HK-2 (cell line): ENCODE measurements around the gene TRAF2.

Source experiments
- DNase-seq: peaks from one replicate; pipeline ENCODE4 v3.0.0-alpha.2; 2018; ENCODE audit not compliant: unreplicated experiment

Gene TRAF2

GRCh38 chr9:136949817-136950655 lies 63.7 kb downstream of the TRAF2 start:
- peak; percentile 98 for DNase-seq

- DNase-seq = no peak
Observed at GRCh38 chr9:136950656-136951276, 64.5 kb downstream of the TRAF2 start.

- DNase-seq = no peak
Observed at GRCh38 chr9:136951541-136952320, 65.4 kb downstream of the TRAF2 start, which contains the start of gene LCN12. TSS of gene LCN12 (plus strand) at chr9:136952273. CDS start at chr9:136952328, 55 bp downstream.

- DNase-seq = no peak
Observed at GRCh38 chr9:136952321-136952850, 66.1 kb downstream of the TRAF2 start.

- DNase-seq = no peak
Observed at GRCh38 chr9:136952876-136953770, 66.8 kb downstream of the TRAF2 start.

- no peak for DNase-seq
Observed at GRCh38 chr9:136953771-136954269, 67.5 kb downstream of the TRAF2 start.

GRCh38 chr9:136954270-136955083 lies 68.2 kb downstream of the TRAF2 start:
- DNase-seq = no peak

GRCh38 chr9:136955202-136955942 lies 69.1 kb downstream of the TRAF2 start:
- DNase-seq = no peak

- no peak for DNase-seq
Observed at GRCh38 chr9:136955943-136956335, 69.6 kb downstream of the TRAF2 start.

GRCh38 chr9:136956604-136957003 lies 70.3 kb downstream of the TRAF2 start:
- DNase-seq = no peak

- DNase-seq = no peak
Observed at GRCh38 chr9:136957461-136957860, 71.1 kb downstream of the TRAF2 start.

- no peak for DNase-seq
Observed at GRCh38 chr9:136957901-136958300, 71.6 kb downstream of the TRAF2 start.

- no peak for DNase-seq
Observed at GRCh38 chr9:136958473-136958872, 72.2 kb downstream of the TRAF2 start.

- no peak for DNase-seq
Observed at GRCh38 chr9:136958898-136959850, 72.9 kb downstream of the TRAF2 start.

- no peak for DNase-seq
Observed at GRCh38 chr9:136960212-136960937, 74.1 kb downstream of the TRAF2 start.

- no peak for DNase-seq
Observed at GRCh38 chr9:136960938-136961275, 74.6 kb downstream of the TRAF2 start.

GRCh38 chr9:136961279-136962065 lies 75.2 kb downstream of the TRAF2 start:
- no peak for DNase-seq
